Ectodermal cell (in vitro differentiated cells): Measurements from ENCODE around the gene NANOS1.

ENCODE experiments used
- H3K27ac ChIP-seq: 2 replicates; pipeline ENCODE4 v1.7.0; 2013; ENCODE audit warnings: mild to moderate bottlenecking, low read depth, low read length; ENCODE audit not compliant: insufficient read depth, poor library complexity, severe bottlenecking
- H3K27me3 ChIP-seq: 2 replicates; pipeline ENCODE4 v1.7.0; 2013; ENCODE audit warnings: mild to moderate bottlenecking, low read length; ENCODE audit not compliant: insufficient read depth, control insufficient read depth, poor library complexity, severe bottlenecking
- H3K36me3 ChIP-seq: one replicate; pipeline ENCODE4 v1.7.0; 2013; ENCODE audit warnings: low read length; ENCODE audit not compliant: control insufficient read depth, insufficient read depth
- H3K4me1 ChIP-seq: one replicate; pipeline ENCODE4 v1.7.0; 2013; ENCODE audit warnings: low read length; ENCODE audit not compliant: control insufficient read depth, insufficient read depth
- H3K4me3 ChIP-seq: 2 replicates; pipeline ENCODE4 v1.7.0; 2013; ENCODE audit warnings: low read depth, low read length, control low read depth; ENCODE audit not compliant: insufficient read depth
- H3K9me3 ChIP-seq: 2 replicates; pipeline ENCODE4 v1.7.0; 2013; ENCODE audit warnings: mild to moderate bottlenecking, low read length, moderate library complexity; ENCODE audit not compliant: control insufficient read depth
- WGBS, 2 experiments: methylation state at CpG; one replicate each; pipeline ENCODE4 v1.1.7; 2013; ENCODE audit warnings: missing lambda C conversion rate in 2 of 2; 5-methylcytosine and 5-hydroxymethylcytosine counted together

Gene NANOS1

DNA sequence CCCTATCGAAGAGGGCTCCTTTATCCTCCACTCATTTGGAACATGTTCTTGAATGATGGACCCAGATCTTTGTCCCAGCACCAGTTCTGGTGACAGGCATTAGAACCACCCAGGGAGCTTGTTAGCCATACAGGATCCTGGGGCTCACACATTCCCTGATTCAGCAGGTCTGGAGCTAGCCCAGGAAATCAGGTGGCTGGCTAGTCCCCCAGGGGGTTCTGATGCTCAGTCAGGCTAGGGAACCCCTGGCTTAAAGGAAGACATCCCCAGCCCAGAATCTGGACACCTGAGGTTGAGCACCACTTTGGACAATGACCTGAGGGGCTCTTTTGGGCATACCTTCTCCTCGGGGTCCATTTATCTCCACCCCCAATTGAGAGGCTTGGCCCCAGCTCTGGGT is 37.0 kb upstream of the NANOS1 start:
- Histone ChIP-seq H3K27me3 (no peaks in the 10 kb centered on the region), H3K36me3 (no peaks in the 10 kb centered on the region), H3K9me3 (no peaks in the 10 kb centered on the region), H3K4me3 (no peak overlapping the region), H3K27ac (no peak overlapping the region), H3K4me1 (no peaks in the 10 kb centered on the region)
- 91 to 93% methylated on average over 2 of the region's 2 CpGs for WGBS, 2 experiments

GRCh38 chr10:118993214-118993613 is 36.3 kb upstream of the NANOS1 start:
- Histone ChIP-seq H3K36me3 (no peaks in the 10 kb centered on the region), H3K9me3 (no peaks in the 10 kb centered on the region), H3K27me3 (no peaks in the 10 kb centered on the region), H3K4me1 (no peaks in the 10 kb centered on the region), H3K4me3 (no peak overlapping the region), H3K27ac (no peak overlapping the region)
- 93 to 94% methylated on average over 3 of the region's 3 CpGs for WGBS, 2 experiments

GRCh38 chr10:118994321-118994720 is 35.2 kb upstream of the NANOS1 start:
- WGBS, 2 experiments: 78 to 91% methylated on average over 2 of the region's 2 CpGs
- Histone ChIP-seq H3K9me3 (no peaks in the 10 kb centered on the region), H3K36me3 (no peaks in the 10 kb centered on the region), H3K27me3 (no peaks in the 10 kb centered on the region), H3K27ac (no peak overlapping the region), H3K4me1 (no peaks in the 10 kb centered on the region), H3K4me3 (no peak overlapping the region)

GRCh38 chr10:118995739-118996138 is 33.8 kb upstream of the NANOS1 start:
- H3K4me1 ChIP-seq: no peaks in the 10 kb centered on the region
- no peaks in the 10 kb centered on the region for H3K27me3 ChIP-seq
- H3K4me3 ChIP-seq: no peak overlapping the region
- H3K27ac ChIP-seq: no peak overlapping the region
- no peaks in the 10 kb centered on the region for H3K36me3 ChIP-seq
- WGBS, 2 experiments: 91 to 93% methylated on average over 10 of the region's 10 CpGs
- H3K9me3 ChIP-seq: no peaks in the 10 kb centered on the region

- Histone ChIP-seq H3K27me3 (no peaks in the 10 kb centered on the region), H3K4me3 (no peak overlapping the region), H3K9me3 (no peaks in the 10 kb centered on the region), H3K27ac (no peak overlapping the region), H3K36me3 (no peaks in the 10 kb centered on the region), H3K4me1 (no peaks in the 10 kb centered on the region)
- 94 to 95% methylated on average over 2 of the region's 2 CpGs for WGBS, 2 experiments
Observed at GRCh38 chr10:118997379-118997778, 32.1 kb upstream of the NANOS1 start.

DNA sequence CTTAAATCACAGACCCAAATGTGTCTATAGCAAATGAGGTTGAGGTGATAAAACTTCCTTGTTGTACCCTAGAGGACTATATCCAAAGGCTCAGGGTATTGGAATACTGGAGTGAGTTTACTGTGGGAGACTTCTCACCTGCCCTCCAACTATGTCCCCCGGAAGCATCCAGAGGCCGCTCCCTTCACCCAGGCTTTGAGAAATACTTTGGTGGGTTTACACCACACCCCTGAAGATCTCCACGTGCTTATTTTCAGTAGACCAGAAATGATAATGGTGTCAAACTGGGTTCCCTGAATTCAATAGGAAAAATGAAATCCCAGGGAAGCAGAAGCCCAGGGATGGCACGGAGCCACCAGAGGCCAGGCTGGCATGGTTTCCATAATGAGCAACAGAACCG is 31.3 kb upstream of the NANOS1 start:
- WGBS, 2 experiments: 85 to 86% methylated on average over 5 of the region's 5 CpGs
- no peaks in the 10 kb centered on the region for H3K4me1 ChIP-seq
- no peaks in the 10 kb centered on the region for H3K27me3 ChIP-seq
- no peaks in the 10 kb centered on the region for H3K9me3 ChIP-seq
- H3K4me3 ChIP-seq: no peak overlapping the region
- no peaks in the 10 kb centered on the region for H3K36me3 ChIP-seq
- no peak overlapping the region for H3K27ac ChIP-seq

- 93 to 94% methylated on average over 10 of the region's 10 CpGs for WGBS, 2 experiments
- Histone ChIP-seq H3K9me3 (no peaks in the 10 kb centered on the region), H3K4me3 (no peak overlapping the region), H3K4me1 (no peaks in the 10 kb centered on the region), H3K27ac (no peak overlapping the region), H3K27me3 (no peaks in the 10 kb centered on the region), H3K36me3 (no peaks in the 10 kb centered on the region)
Observed at GRCh38 chr10:119001717-119002500, 27.6 kb upstream of the NANOS1 start.

GRCh38 chr10:119003572-119004289 is 25.8 kb upstream of the NANOS1 start:
- Histone ChIP-seq H3K4me3 (no peak overlapping the region), H3K27ac (no peak overlapping the region), H3K9me3 (no peaks in the 10 kb centered on the region), H3K27me3 (no peaks in the 10 kb centered on the region), H3K4me1 (no peaks in the 10 kb centered on the region), H3K36me3 (no peaks in the 10 kb centered on the region)
- 79 to 85% methylated on average over 7 of the region's 7 CpGs for WGBS, 2 experiments

DNA sequence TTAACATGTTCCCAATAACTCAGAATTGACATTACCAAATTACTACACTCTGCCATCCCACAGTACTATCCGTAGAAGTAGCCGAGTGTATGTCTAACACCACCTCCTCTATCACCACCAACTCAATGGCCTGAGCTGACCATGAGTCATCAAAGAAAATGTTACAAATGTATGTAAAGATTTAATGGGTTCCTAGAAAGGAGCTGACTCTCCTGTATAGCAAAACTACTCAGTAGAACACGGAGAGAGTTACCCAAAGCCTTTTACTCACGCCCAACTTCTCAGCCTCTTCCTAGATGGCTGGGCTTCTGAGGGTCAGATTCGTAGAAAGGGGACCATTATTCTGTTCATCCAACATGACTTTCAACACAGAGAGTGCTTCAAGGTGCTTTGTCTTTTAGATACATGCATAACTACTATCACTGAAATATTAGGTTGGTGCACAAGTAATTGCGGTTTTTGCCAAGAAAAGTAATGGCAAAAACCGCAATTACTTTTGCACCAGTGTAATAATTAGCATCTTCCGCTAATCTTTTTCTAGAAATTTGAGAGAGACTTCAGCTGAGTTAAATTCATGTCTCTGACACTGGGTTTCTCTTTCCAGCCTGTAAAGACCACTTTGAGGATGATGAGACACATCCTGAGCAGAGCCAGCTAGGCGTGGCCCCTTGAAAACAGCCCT is 24.0 kb upstream of the NANOS1 start:
- Histone ChIP-seq H3K9me3 (no peaks in the 10 kb centered on the region), H3K4me3 (no peak overlapping the region), H3K4me1 (no peaks in the 10 kb centered on the region), H3K36me3 (no peaks in the 10 kb centered on the region), H3K27me3 (no peaks in the 10 kb centered on the region), H3K27ac (no peak overlapping the region)
- 94 to 95% methylated on average over 9 of the region's 9 CpGs for WGBS, 2 experiments
